ENCODE measurements around the gene FLT3.
"Not testable (repeated sequence)": the region's sequence is repeated elsewhere in the genome, so short reads cannot be mapped to it uniquely, and the experiment has no call there.

The FLT3 gene

DNA sequence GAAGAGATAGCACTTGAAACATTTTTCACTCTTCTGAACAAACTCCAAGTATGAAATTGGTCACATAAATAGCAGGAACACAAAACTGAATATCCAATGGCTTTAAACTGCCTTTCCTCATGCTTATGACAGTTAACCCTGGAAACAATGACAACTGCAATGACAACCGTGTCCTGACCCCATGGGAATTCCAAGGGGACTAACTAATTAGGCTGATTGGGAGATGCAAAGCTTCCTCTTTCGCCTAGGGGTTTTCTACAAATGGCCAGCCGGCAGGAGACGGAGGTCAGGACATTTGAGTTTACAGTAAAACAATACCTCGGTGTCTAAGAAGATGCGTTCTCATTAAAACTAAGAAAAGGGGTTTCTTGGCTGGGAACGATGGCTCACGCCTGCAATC lies 58.9 kb downstream of the FLT3 start:
- no peaks in the 10 kb centered on the region for H3K27me3 ChIP-seq (replicated peaks; ENCODE audit: control insufficient read depth, insufficient read depth, low read length)
- no peak for DNase-seq (ENCODE audit: extremely low read depth, insufficient read length)
- H3K4me3 ChIP-seq (replicated peaks; ENCODE audit: low read depth, low read length), result no peak overlapping the region
- H3K36me3 ChIP-seq (ENCODE audit: control insufficient read depth, insufficient read depth, low read length), result no peaks in the 10 kb centered on the region
- TF ChIP-seq, protein P1, sequence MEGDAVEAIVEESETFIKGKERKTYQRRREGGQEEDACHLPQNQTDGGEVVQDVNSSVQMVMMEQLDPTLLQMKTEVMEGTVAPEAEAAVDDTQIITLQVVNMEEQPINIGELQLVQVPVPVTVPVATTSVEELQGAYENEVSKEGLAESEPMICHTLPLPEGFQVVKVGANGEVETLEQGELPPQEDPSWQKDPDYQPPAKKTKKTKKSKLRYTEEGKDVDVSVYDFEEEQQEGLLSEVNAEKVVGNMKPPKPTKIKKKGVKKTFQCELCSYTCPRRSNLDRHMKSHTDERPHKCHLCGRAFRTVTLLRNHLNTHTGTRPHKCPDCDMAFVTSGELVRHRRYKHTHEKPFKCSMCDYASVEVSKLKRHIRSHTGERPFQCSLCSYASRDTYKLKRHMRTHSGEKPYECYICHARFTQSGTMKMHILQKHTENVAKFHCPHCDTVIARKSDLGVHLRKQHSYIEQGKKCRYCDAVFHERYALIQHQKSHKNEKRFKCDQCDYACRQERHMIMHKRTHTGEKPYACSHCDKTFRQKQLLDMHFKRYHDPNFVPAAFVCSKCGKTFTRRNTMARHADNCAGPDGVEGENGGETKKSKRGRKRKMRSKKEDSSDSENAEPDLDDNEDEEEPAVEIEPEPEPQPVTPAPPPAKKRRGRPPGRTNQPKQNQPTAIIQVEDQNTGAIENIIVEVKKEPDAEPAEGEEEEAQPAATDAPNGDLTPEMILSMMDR (IDR thresholded peaks at IDR 0.05; ENCODE audit: insufficient read depth, low read length, poor library complexity, severe bottlenecking), result no peak

- TF ChIP-seq, protein P1 (IDR thresholded peaks at IDR 0.05; ENCODE audit: insufficient read depth, low read length, poor library complexity, severe bottlenecking), result no peak
- no peak for DNase-seq (ENCODE audit: extremely low read depth, insufficient read length)
- Histone ChIP-seq H3K27me3 (replicated peaks; ENCODE audit: control insufficient read depth, insufficient read depth, low read length) (no peaks in the 10 kb centered on the region), H3K36me3 (ENCODE audit: control insufficient read depth, insufficient read depth, low read length) (no peaks in the 10 kb centered on the region), H3K4me3 (replicated peaks; ENCODE audit: low read depth, low read length) (no peak overlapping the region)
These were observed 59.3 kb downstream of the FLT3 start for GRCh38 chr13:28041031-28041461.

DNA sequence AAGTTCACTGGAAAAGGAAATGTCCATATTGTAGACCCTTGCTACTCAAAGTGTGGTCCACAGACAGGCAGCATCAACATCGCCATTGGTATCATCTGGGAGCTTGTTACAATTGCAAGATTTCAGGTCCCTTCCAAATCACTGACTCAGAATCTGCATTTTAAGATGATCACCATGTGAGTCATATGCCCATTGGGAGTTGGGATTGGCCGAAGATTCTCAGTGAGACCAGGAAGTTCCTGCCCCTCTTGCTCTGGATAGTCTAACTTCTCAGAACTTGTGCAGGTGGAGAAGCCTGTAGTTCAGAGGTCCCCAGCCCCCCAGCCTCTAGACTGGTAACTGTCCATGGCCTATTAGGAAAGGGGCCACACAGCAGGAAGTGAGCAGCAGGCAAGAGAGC lies 63.0 kb downstream of the FLT3 start:
- Histone ChIP-seq H3K36me3 (ENCODE audit: control insufficient read depth, insufficient read depth, low read length) (no peaks in the 10 kb centered on the region), H3K27me3 (replicated peaks; ENCODE audit: control insufficient read depth, insufficient read depth, low read length) (no peaks in the 10 kb centered on the region), H3K4me3 (replicated peaks; ENCODE audit: low read depth, low read length) (no peak overlapping the region)
- TF ChIP-seq, protein P1 (IDR thresholded peaks at IDR 0.05; ENCODE audit: insufficient read depth, low read length, poor library complexity, severe bottlenecking), result no peak
- DNase-seq (ENCODE audit: extremely low read depth, insufficient read length), result no peak

DNA sequence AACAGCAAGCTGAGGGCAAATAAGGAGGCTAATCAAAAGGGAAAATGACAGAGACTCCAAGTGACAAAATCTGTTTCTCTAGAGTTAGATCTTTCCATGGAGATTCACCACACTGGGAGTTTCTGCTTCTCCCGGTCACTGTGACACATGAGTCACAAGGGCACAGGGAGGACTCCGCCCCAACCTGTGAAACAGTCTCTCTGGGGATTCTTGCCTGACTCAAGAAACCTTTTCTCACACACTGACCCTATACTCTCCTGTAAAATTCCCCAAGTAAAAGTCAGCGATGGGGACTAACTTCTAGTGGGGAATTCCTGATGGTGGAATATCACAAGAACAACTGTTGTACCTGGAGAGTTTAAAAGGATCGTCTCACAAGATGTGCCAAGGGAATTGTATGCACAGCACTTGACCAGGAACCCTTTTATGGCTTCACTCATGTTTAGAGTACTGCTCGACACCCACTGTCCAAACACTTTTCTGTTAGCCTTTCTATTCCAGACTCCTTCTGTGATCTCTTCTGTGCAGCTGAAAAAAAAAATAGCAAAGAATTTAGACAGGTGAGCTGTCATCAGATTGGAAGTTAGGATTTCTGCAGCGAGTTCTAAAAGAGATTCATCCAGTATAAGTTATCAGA lies 65.1 kb downstream of the FLT3 start:
- TF ChIP-seq, protein P1 (IDR thresholded peaks at IDR 0.05; ENCODE audit: insufficient read depth, low read length, poor library complexity, severe bottlenecking), result no peak
- H3K36me3 ChIP-seq (ENCODE audit: control insufficient read depth, insufficient read depth, low read length), result no peaks in the 10 kb centered on the region
- H3K27me3 ChIP-seq (replicated peaks; ENCODE audit: control insufficient read depth, insufficient read depth, low read length), result no peaks in the 10 kb centered on the region
- no peak overlapping the region for H3K4me3 ChIP-seq (replicated peaks; ENCODE audit: low read depth, low read length)
- DNase-seq (ENCODE audit: extremely low read depth, insufficient read length), result no peak

DNA sequence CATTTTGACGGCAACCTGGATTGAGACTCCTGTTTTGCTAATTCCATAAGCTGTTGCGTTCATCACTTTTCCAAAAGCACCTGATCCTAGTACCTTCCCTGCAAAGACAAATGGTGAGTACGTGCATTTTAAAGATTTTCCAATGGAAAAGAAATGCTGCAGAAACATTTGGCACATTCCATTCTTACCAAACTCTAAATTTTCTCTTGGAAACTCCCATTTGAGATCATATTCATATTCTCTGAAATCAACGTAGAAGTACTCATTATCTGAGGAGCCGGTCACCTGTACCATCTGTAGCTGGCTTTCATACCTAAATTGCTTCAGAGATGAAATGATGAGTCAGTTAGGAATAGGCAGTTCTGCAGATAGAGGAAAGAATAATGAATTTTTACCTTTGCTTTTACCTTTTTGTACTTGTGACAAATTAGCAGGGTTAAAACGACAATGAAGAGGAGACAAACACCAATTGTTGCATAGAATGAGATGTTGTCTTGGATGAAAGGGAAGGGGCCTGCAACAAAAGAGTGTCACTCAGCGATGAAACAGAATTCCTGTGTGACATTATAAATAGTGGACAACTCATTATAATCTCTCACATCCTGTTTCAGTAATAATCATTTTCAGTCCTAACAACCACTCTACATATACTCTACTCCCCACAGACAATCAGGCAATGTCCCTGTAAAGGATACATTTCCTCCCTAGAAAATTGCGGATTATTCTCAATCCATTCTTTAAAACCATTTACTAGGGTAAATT lies 66.3 kb downstream of the FLT3 start:
- Histone ChIP-seq H3K36me3 (ENCODE audit: control insufficient read depth, insufficient read depth, low read length) (no peaks in the 10 kb centered on the region), H3K4me3 (replicated peaks; ENCODE audit: low read depth, low read length) (no peak overlapping the region), H3K27me3 (replicated peaks; ENCODE audit: control insufficient read depth, insufficient read depth, low read length) (no peaks in the 10 kb centered on the region)
- TF ChIP-seq, protein P1 (IDR thresholded peaks at IDR 0.05; ENCODE audit: insufficient read depth, low read length, poor library complexity, severe bottlenecking), result no peak
- no peak for DNase-seq (ENCODE audit: extremely low read depth, insufficient read length)

- H3K27me3 ChIP-seq (replicated peaks; ENCODE audit: control insufficient read depth, insufficient read depth, low read length); H3K36me3 ChIP-seq (ENCODE audit: control insufficient read depth, insufficient read depth, low read length); H3K4me3 ChIP-seq (replicated peaks; ENCODE audit: low read depth, low read length); DNase-seq (ENCODE audit: extremely low read depth, insufficient read length): not testable (repeated sequence)
These were observed 67.9 kb downstream of the FLT3 start for GRCh38 chr13:28032438-28032837.

Measured in GM06990 (cell line).